Activated T-cell treated with anti-CD3 and anti-CD28 coated beads for 4 hours (primary cell): ENCODE results near the gene ZMYM4.
"Not testable (repeated sequence)": the region's sequence is repeated elsewhere in the genome, so short reads cannot be mapped to it uniquely, and the experiment has no call there.

Experiments used
- DNase-seq: peaks from one replicate; pipeline ENCODE4 v3.0.0-alpha.2; 2020

ZMYM4 gene

GRCh38 chr1:35461966-35462651, 193.6 kb downstream of the ZMYM4 start:
- no peak for DNase-seq

DNA sequence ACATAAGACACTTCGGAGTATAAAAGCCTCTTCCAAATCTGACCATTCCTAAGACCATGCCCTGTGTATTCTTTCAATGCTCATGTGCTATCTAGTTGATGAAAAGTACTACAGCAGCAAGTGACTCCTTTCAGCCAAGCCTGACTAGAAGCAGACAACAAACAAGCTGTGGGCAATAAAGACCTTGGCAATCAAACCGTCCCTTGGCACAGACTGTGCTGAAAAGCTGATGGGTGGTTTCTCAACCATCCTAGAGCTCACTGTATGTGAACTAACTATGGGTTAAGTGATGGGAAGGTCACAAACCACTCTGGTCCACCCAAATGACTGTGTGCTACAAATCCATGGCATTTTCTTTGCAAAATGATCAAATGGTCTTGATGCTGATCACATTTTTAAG, 194.7 kb downstream of the ZMYM4 start:
- no peak for DNase-seq

GRCh38 chr1:35463749-35464148, 195.2 kb downstream of the ZMYM4 start:
- not testable (repeated sequence) for DNase-seq

DNA sequence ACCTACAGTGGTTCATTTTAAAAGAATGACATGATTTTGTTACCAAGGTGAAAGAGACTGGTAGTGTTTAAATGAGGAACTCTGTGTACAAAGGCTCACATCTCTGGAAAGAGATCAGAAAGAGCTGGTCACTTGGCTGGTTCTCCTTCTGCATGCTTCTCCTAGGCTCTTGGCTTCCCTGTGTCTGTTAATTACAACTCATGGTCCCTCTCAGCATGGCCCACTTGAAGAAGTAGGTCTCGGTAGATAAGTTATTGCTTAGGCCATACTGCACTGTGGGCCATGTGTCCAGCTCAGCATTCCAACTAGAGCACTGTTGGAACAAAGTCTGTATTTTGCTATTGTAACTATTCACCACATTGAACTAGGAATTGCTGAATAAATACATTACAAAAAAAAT, 197.6 kb downstream of the ZMYM4 start:
- DNase-seq = no peak

DNA sequence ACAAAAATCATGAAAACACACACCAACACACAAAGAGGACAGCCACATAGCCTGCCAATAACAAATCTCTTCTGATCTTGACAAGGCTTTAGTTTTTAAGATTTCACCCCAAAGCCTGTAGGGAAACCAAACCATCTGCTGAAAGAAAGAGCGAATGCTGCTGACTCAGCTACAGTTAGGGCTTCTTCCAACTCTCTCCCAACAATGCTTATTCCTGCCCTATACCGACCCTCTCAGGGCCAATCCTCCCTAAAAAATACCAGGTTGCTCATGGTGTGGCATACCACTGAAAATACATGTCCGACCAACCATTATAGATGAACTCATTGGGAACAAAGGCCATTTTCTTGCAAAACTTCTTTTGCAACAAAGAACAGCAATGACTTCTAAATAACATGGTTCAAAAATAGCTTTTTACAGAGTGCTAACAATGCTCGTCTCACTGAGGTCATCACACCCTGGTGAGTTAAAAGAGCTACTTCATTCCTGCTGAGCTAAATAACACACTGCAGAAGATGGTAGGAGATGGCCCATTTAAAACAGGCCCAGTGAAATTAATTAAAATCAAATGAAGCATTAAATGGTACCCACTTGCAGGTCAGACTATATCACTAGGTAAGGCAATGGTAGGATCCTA, 202.6 kb downstream of the ZMYM4 start:
- no peak for DNase-seq
